Sigmoid colon (tissue), 7 donors: Measurements from ENCODE around the gene ITGB2. TPM values are rescaled to one million over a fixed set of nuclear protein-coding genes. Genes with fewer than 3 reads are reported as not detected.

Experiments used
- DNase-seq: peaks from one replicate; pipeline ENCODE4 v3.0.0-alpha.2; 2019
- H3K27ac ChIP-seq, 4 donors: fragments of 200-600 bp; sonication (generic); one replicate each; pipeline ENCODE4 v1.5.1; 2016 to 2019; ENCODE audit warnings: mild to moderate bottlenecking in 1 of 4
- H3K27me3 ChIP-seq, 3 donors: fragments of 200-600 bp; sonication (generic); one replicate each; pipeline ENCODE4 v1.5.1; 2019; ENCODE audit warnings: mild to moderate bottlenecking in 1 of 3
- H3K36me3 ChIP-seq, 4 donors: fragments of 200-600 bp; sonication (generic); one replicate each; pipeline ENCODE4 v1.5.1; 2016 to 2019
- H3K4me1 ChIP-seq, 4 donors: fragments of 200-600 bp; sonication (generic); one replicate each; pipeline ENCODE4 v1.5.1; 2017 to 2019
- H3K4me3 ChIP-seq, 4 donors: fragments of 200-600 bp; sonication (generic); one replicate each; pipeline ENCODE4 v1.5.1; 2017 to 2019; ENCODE audit warnings: mild to moderate bottlenecking in 2 of 4, moderate library complexity in 1 of 4
- H3K9me3 ChIP-seq, 4 donors: fragments of 200-600 bp in 3 of 4; sonication (generic) in 3 of 4; one replicate each; pipeline versions ENCODE4 v1.5.1 to v1.6.1; 2013 to 2019
- EP300 ChIP-seq, 4 donors: sonication (generic); formaldehyde crosslinking; IDR thresholded peaks; one replicate each; pipeline ENCODE4 v1.6.1; 2017; ENCODE audit warnings: antibody characterized with exemption in 4 of 4
- POLR2A ChIP-seq, 2 donors: fragments of 450-650 bp; IDR thresholded peaks; one replicate each; pipeline ENCODE4 v1.6.1; 2016; ENCODE audit warnings: antibody characterized with exemption in 2 of 2, mild to moderate bottlenecking in 2 of 2, moderate library complexity in 2 of 2
- POLR2AphosphoS5 ChIP-seq, 4 donors: sonication (generic); formaldehyde crosslinking; IDR thresholded peaks; one replicate each; pipeline ENCODE4 v1.6.1; 2017; ENCODE audit warnings: antibody characterized with exemption in 4 of 4
- WGBS, 2 donors: extraction: QIAGEN DNeasy Blood & Tissue Kit; methylation state at CpG; one replicate each; pipeline ENCODE4 v1.1.7; 2013; 5-methylcytosine and 5-hydroxymethylcytosine counted together
- intact Hi-C: fragments of 100-400 bp; cut with DNase I; formaldehyde crosslinking; loops from one replicate; pipeline ENCODE4 v1.15.1; 2023
- polyA plus RNA-seq, 3 donors: library from polyadenylated mRNA; stranded (reverse); fragments of 200-250 nt; gene quantifications; one replicate each; pipeline ENCODE4 v1.2.3, GENCODE V29; 2013
- total RNA-seq, 4 donors: library from RNA; depleted of rRNA; stranded (reverse); fragments of >200 nt; gene quantifications; one replicate each; pipeline ENCODE4 v1.1.0, GENCODE V29; 2016
- TF ChIP-seq, protein P1 (sequence below), 4 experiments: fragments of 450-650 bp in 3 of 4; fragments of 200-600 bp in 1 of 4; IDR thresholded peaks; one replicate each; pipeline ENCODE4 v1.5.1; 2016 to 2019; ENCODE audit warnings: antibody characterized with exemption in 4 of 4, mild to moderate bottlenecking in 3 of 4, moderate library complexity in 2 of 4
- donor health status: healthy with polysubstance abuse.
- donor health status: Bipolar disorder and iron deficiency.
- donor health status: healthy.

The ITGB2 gene
- total and polyA plus RNA-seq, 7 donors, result 14.7 to 103 (median 55.9) TPM

DNA sequence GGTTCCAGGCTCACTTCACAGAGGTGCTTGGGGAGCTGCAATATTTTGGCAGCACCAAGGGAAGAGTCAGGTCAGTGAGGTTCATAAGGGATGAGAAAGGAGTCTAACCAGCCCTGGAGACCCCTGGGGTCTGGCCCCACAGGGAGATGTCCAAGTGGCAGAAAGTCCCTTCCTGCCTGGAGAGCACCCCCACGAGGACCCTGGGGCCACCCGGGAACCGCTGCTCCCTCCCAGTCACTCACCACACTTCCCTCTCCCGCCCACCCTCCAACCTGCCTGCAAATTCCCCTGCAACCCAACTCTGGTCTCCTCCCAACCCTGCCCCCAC, 6.5 kb upstream of the ITGB2 start:
- no peak overlapping the region for H3K27ac ChIP-seq
- TF ChIP-seq, protein P1, sequence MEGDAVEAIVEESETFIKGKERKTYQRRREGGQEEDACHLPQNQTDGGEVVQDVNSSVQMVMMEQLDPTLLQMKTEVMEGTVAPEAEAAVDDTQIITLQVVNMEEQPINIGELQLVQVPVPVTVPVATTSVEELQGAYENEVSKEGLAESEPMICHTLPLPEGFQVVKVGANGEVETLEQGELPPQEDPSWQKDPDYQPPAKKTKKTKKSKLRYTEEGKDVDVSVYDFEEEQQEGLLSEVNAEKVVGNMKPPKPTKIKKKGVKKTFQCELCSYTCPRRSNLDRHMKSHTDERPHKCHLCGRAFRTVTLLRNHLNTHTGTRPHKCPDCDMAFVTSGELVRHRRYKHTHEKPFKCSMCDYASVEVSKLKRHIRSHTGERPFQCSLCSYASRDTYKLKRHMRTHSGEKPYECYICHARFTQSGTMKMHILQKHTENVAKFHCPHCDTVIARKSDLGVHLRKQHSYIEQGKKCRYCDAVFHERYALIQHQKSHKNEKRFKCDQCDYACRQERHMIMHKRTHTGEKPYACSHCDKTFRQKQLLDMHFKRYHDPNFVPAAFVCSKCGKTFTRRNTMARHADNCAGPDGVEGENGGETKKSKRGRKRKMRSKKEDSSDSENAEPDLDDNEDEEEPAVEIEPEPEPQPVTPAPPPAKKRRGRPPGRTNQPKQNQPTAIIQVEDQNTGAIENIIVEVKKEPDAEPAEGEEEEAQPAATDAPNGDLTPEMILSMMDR (IDR thresholded peaks at IDR 0.05), result no peak
- TF ChIP-seq EP300 (IDR thresholded peaks at IDR 0.05) (no peak), POLR2A (IDR thresholded peaks at IDR 0.05) (no peak), POLR2AphosphoS5 (IDR thresholded peaks at IDR 0.05) (no peak)
- intact Hi-C loops, result no loop called here
- no peak for DNase-seq
- no peak overlapping the region for H3K4me3 ChIP-seq
- H3K27me3 ChIP-seq, result peaks cover 9 to 53% (median 26%) of the 10 kb centered on the region in 3 donors
- 7 to 8% methylated on average over 4 of the region's 4 CpGs for WGBS, 2 donors
- H3K9me3 ChIP-seq, result no peaks in the 10 kb centered on the region
- H3K36me3 ChIP-seq, result no peaks in the 10 kb centered on the region
- peaks cover 0 to 30% (median 15%) of the 10 kb centered on the region in 4 donors for H3K4me1 ChIP-seq

DNA sequence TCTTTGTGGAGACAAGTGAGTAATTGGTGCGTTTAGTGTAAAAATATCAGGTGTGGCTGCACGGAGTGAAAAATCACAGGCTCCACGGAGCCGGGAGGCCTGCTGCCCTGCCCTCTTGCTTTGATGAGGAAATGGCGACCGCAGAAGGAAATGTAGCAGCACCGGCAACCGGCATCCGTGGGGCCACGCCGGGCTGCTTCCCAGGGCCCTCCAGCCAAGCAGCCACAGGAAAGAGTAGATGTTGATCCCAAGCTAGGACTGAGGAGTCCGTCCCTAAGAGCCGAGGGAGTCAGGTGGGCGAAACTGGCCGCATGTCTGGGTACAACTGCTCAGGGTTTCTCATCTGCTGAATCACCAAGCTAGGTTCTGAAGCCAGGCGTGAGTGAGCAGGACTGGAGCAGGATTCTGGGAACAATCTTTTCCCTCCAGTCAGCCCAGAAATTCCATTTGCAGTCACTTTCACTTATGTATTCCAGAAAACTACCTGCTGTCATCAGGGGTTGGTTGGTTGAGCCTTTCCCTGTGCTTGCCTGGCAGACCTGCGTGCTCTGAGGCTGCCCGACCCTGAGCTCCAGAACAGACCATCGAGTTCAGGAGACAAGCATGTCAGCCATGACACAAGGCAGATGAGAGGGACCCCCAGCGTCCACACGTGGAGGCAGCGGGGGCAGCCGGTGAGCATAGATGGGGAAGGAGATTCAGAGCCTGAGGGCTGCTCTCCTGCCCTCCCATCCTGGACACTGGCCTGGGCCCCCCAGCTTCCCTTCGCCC, 5.8 kb upstream of the ITGB2 start:
- H3K36me3 ChIP-seq, result no peaks in the 10 kb centered on the region
- H3K4me3 ChIP-seq, result no peak overlapping the region
- no peak overlapping the region for H3K27ac ChIP-seq
- H3K4me1 ChIP-seq, result peaks cover 0 to 23% (median 8%) of the 10 kb centered on the region in 4 donors
- TF ChIP-seq, protein P1 (IDR thresholded peaks at IDR 0.05), result no peak
- TF ChIP-seq POLR2AphosphoS5 (IDR thresholded peaks at IDR 0.05) (no peak), POLR2A (IDR thresholded peaks at IDR 0.05) (no peak), EP300 (IDR thresholded peaks at IDR 0.05) (no peak)
- no peak for DNase-seq
- intact Hi-C loops, result no loop called here
- WGBS, 2 donors, result 40 to 62% methylated on average over 24 of the region's 24 CpGs
- peaks cover 4 to 46% (median 19%) of the 10 kb centered on the region in 3 donors for H3K27me3 ChIP-seq
- H3K9me3 ChIP-seq, result no peaks in the 10 kb centered on the region

DNA sequence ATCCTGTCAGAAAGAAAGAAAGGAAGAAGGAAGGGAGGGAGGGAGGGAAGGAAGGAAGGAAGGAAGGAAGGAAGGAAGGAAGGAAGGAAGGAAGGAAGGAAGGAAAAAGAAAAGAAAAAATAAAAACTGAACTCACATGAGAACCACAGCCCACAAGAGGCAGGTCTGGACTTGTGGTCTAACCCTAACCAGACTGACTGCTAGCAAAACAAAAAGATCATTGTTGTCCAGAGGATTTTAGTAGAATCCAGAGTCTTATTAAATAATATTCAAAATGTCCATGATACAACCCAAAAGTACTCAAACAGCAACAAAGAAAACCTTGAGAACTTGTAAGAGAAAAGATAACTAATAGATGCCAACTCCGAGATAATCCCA, 4.7 kb upstream of the ITGB2 start:
- 74 to 93% methylated on average over 1 of the region's 1 CpG for WGBS, 2 donors
- H3K27me3 ChIP-seq, result peaks cover 0 to 45% (median 8%) of the 10 kb centered on the region in 3 donors
- intact Hi-C loops, result no loop called here
- peak overlapping the region in 1 of 4 donors; percentile 4 for H3K27ac ChIP-seq
- no peak for TF ChIP-seq EP300 (IDR thresholded peaks at IDR 0.05)
- no peak for TF ChIP-seq POLR2A (IDR thresholded peaks at IDR 0.05)
- TF ChIP-seq, protein P1 (IDR thresholded peaks at IDR 0.05), result no peak
- TF ChIP-seq POLR2AphosphoS5 (IDR thresholded peaks at IDR 0.05), result no peak
- no peak overlapping the region for H3K4me3 ChIP-seq
- H3K36me3 ChIP-seq, result no peaks in the 10 kb centered on the region
- H3K9me3 ChIP-seq, result no peaks in the 10 kb centered on the region
- DNase-seq, result no peak
- peaks cover 0 to 16% (median 0%) of the 10 kb centered on the region in 4 donors for H3K4me1 ChIP-seq

DNA sequence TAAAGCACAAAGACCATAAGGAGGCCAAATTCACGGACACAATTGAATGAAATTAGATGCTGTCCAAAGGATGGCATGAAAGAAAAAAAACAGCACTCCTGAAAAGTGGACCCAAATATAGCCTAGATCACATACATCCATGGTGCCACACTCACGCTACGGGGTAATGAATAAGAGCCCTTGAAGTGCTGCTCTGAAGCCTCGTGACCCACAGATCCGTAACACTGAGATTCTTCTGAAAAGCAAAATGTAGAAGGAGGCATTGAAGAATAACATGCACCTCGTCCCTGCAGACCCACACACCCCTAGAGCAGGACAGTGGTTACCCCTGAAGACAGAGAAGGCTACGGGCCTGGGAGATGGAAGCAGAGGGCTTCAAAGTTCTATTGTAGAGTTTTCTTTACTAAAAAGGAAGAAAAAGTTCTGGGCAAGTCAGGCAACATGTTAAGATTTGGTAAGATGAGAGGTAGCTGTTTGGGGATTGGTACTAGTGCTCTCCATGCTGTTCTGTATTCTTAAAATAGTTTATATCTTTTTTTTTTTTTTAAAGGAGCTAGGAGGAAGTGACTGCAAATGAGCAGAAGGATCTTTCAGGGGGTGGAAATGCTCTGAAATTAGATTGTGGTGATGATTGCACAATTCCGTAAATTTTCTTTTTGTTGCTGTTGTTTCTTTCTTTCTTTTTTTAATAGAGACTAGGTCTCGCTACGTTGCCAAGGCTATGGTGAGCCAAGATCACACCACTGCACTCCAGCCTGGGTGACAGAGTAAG, 4.1 kb upstream of the ITGB2 start:
- no peak for TF ChIP-seq POLR2A (IDR thresholded peaks at IDR 0.05)
- TF ChIP-seq POLR2AphosphoS5 (IDR thresholded peaks at IDR 0.05), result no peak
- TF ChIP-seq EP300 (IDR thresholded peaks at IDR 0.05), result no peak
- TF ChIP-seq, protein P1 (IDR thresholded peaks at IDR 0.05), result no peak
- Histone ChIP-seq H3K27me3 (peaks cover 0 to 45% (median 8%) of the 10 kb centered on the region in 3 donors), H3K4me3 (no peak overlapping the region), H3K27ac (peak overlapping the region in 1 of 4 donors; percentile 4), H3K36me3 (no peaks in the 10 kb centered on the region), H3K4me1 (peaks cover 0 to 16% (median 0%) of the 10 kb centered on the region in 4 donors), H3K9me3 (no peaks in the 10 kb centered on the region)
- WGBS, 2 donors, result 60 to 71% methylated on average over 10 of the region's 10 CpGs
- DNase-seq, result no peak
- intact Hi-C loops, result no loop called here
